Purkinje cell (primary cell): ENCODE results near the gene DDB1. TPM values are rescaled to one million over a fixed set of nuclear protein-coding genes. Genes with fewer than 3 reads are reported as not detected.

ENCODE experiments used
- polyA plus RNA-seq: library from polyadenylated mRNA; unstranded; fragments of >200 nt; fragmentation: Nextera tagmentation; gene quantifications from 2 replicates; pipeline ENCODE4 v1.2.1, GENCODE V29; 2014

Gene DDB1
- 47.9 and 53.9 TPM in 2 replicates for polyA plus RNA-seq

DNA sequence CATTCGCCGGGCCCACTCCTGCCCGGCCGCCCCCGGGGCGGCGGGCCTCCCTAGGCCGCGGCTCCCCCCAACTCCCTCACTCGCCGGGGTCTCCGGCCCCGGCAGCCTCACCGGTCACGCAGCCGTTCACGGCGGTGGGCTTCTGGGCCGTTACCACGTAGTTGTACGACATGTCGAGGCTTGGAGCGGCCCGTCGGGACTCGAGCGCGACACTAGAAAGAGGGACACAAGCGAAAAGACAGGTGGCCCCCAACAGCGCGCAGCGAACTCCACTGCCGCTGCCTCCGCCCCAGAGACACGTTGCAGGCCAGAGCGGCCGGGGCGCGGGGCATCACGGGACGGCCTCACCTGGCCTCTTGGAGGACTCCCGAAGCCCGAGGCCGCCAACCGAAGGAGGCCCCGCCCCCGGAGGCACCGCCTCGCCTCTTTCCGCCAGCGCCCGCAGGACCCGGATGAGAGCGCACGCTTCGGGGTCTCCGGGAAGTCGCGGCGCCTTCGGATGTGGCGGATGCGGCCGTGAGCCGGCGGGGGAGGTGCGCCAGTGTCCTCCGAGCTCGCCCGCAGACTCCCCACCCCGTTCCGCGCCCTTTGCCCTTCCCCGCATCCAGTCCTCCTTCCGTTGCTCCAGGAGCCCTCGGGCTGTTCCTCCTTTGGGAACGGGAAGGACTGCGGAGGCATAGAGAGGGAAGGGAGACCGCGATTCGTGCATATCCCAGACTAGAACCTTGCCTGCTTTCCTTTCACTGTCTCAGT lies at the start of gene DDB1, which contains the start of gene TKFC:
Gene DDB1 (minus strand): TSS at position 309 of the 753 bp plus-strand sequence. CDS start 137 bp downstream, at position 172.
Gene TKFC (plus strand): TSS at position 432 of the 753 bp plus-strand sequence. CDS start 1,501 bp downstream, outside the sequence.

DNA sequence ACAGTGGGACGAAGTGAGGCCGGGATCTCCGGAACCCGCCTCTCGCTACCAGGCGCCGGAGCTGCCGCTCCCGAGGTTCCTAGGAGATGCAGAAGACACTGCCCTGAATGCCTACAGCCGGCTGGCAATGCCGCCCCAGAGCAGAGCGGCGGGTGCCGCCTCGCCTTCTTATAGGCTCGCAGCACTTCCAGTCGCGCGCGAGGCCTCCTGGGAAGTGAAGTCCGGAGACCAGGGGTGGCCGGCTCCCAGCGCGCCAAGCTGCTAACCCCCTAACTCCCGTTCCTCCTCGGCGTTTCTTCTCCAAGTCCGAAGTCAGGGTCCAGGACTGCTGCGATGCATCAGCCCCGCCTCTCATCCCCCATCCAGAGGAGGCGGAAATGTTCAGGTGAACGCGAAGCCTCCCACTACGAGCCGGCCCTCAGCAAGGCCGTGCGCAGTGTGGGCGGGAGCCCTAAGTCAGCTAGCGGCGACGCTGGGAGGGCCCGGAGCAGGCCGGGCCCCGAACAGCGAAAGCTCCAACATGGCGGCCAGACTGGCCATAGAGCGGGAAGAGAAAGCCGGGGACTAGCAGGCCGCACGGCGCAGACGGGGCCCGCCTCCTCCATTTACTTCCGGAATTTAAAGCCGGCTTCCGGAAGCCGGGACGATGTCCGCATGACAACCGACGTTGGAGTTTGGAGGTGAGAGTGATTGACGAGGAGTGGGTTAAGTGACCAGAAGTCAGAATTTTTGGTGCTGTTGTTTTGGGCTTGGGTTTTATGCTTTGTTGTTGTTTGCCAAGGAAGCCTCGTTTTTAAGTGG lies 29.0 kb upstream of the DDB1 start, which contains the start of the genes CYB561A3 and TMEM138:
Gene CYB561A3 (minus strand): TSS at position 142 of the 801 bp plus-strand sequence. CDS start 5,169 bp downstream, outside the sequence.
Gene TMEM138 (plus strand): TSS at position 634 of the 801 bp plus-strand sequence. CDS start 2,017 bp downstream, outside the sequence.

DNA sequence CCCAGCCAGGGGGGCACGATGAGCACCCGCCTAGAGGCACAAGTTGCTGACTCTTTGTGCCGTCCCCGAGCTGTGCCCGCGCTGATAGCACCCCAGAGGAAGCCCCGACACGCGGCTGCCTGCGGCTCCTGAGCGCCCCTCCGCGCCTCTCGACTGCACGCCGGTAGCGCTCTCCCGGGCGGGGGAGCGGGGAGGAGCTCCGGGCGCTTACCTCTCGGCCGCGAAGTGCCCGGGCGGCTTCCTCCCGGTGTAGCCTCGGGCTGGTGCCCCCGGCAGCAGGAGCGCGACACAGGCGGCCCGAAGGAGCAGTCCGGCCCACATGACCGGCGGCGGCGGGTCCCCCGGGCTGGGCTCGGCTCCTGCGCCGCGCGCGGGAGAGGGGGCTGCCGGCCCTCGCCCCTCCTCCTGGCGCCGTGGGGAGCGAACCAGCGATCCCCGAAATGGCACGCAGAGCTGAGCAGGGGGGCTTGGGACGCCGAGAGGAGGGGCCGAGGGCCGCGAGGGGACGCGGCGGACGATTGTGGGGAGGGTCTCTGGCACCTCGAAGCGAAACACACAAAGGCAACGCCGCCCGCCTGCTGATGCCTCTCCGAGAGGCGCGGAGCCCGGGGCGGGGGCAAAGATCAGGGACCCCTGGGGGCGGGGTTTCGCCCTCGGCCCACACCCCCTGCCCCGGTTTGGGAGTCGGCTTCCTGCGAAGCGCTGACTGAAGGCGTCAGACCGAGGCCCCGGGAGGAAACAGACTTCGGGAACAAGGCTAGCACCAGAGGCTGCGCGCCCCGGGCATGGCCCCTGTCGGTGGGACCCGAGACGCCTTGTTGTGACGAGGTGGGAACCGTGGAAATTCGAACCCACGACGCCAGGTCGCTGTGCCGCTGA lies 37.9 kb downstream of the DDB1 start, which contains the start of gene VWCE:
Gene VWCE (minus strand): TSS at position 600 of the 879 bp plus-strand sequence. CDS start 279 bp downstream, at position 321.

Other genes starting within 250 kb of the DDB1 start
- gene CD5, start 230.6 kb downstream of the DDB1 start, polyA plus RNA-seq: not detected in 2 replicates
- gene VPS37C, start 171.7 kb downstream of the DDB1 start, polyA plus RNA-seq: 1.6 and 1.7 TPM in 2 replicates
- gene PGA3, start 129.6 kb downstream of the DDB1 start, polyA plus RNA-seq: not detected in 2 replicates
- gene PGA4, start 110.8 kb downstream of the DDB1 start, polyA plus RNA-seq: not detected in 2 replicates
- gene PGA5, start 91.9 kb downstream of the DDB1 start, polyA plus RNA-seq: not detected in 2 replicates
- not detected in 2 replicates for gene VWCE, start 37.8 kb downstream of the DDB1 start, polyA plus RNA-seq
- 1.8 and 11.6 TPM in 2 replicates for gene TKFC, start 123 bp upstream of the DDB1 start, polyA plus RNA-seq
- gene CYB561A3, start 28.8 kb upstream of the DDB1 start, polyA plus RNA-seq: 1.8 and 2.4 TPM in 2 replicates
- 65.8 and 67.2 TPM in 2 replicates for gene TMEM138, start 29.3 kb upstream of the DDB1 start, polyA plus RNA-seq
- 7.4 and 11.2 TPM in 2 replicates for gene TMEM216, start 59.5 kb upstream of the DDB1 start, polyA plus RNA-seq
- gene CPSF7, start 96.9 kb upstream of the DDB1 start, polyA plus RNA-seq: 7.9 and 11.2 TPM in 2 replicates
- gene SDHAF2, start 97.0 kb upstream of the DDB1 start, polyA plus RNA-seq: 51.7 and 57.9 TPM in 2 replicates
- gene LRRC10B, start 175.6 kb upstream of the DDB1 start, polyA plus RNA-seq: not detected in 2 replicates
- gene SYT7, start 248.0 kb upstream of the DDB1 start, polyA plus RNA-seq: 18.3 and 23.6 TPM in 2 replicates